GM21360 (cell line): ENCODE results near the gene DLGAP3.
"Not testable (repeated sequence)": the region's sequence is repeated elsewhere in the genome, so short reads cannot be mapped to it uniquely, and the experiment has no call there.

ENCODE experiments used
- ATAC-seq: cut with Tn5 transposase; IDR thresholded peaks from one replicate; pipeline ENCODE4 v1.9.1; 2021; ENCODE audit warnings: mild to moderate bottlenecking, moderate library complexity; ENCODE audit not compliant: unreplicated experiment

Gene DLGAP3

GRCh38 chr1:34842073-34842472 lies 87.4 kb downstream of the DLGAP3 start:
- ATAC-seq: no peak

GRCh38 chr1:34840426-34840825 lies 89.0 kb downstream of the DLGAP3 start:
- ATAC-seq: no peak

- no peak for ATAC-seq
Measured at GRCh38 chr1:34839526-34840305, 89.7 kb downstream of the DLGAP3 start.

DNA sequence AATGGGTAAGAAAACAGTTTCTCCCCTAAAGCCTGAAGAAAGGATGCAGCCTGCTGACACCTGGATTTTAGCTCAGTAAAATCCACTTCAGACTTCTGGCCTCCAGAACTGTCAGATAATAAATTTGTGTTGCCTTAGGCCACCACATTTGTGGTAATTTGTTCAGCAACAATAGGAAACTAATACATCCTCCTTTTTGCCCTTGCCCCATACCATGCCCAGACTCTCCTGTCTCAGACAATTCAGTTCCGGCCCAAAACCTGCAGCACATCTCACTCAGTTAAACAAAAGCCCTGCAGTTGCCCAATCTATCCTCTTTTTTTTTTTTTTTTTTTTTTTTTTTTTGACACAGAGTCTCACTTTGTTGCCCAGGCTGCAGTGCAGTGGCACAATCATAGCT lies 95.7 kb downstream of the DLGAP3 start:
- ATAC-seq: no peak

DNA sequence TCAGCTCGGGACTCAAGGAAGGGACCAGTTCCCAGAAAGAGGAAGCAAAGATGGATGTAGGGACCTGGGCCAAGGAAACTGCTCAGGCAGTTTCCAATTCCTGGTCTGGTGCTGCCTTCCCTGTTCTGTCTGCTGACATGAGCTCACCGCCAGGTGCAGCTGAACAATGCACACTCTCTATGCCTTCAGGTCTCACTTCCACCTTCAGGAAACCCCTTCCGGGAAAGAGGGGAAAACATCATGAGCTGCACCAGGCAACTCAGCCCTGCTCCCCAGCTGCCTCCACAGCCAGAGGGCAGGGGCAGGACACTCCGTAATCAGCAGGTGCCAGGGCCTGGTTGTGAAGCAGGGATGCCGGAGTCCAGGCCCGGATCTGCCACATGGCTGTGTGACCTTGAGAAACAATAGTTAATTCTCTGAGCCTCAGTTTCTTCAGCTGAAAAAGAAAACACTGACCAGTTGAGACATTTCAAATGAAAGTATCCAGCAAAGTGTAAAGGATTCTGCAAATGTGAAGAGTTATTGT lies 97.7 kb downstream of the DLGAP3 start:
- no peak for ATAC-seq

- no peak for ATAC-seq
Measured at GRCh38 chr1:34829250-34829649, 100.2 kb downstream of the DLGAP3 start.

DNA sequence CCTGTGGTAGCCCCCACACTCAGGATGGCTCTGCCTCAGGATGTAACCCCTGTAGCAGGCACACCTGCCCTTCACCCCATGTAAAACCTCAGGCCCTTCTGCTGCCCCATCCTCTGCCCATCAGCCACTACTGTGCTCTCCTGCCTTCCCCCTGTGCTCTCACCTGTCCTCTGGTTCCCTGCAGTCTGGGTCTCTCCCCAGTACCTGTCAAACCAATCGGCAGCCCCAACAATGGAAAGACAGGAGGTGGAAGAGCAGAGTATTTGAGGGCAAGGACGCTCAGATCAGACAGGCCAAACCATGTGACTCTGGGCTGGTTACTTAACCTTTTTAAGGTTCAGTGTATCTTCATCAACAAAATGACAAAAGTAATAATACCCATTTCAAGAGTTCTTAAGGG lies 100.8 kb downstream of the DLGAP3 start:
- no peak for ATAC-seq

DNA sequence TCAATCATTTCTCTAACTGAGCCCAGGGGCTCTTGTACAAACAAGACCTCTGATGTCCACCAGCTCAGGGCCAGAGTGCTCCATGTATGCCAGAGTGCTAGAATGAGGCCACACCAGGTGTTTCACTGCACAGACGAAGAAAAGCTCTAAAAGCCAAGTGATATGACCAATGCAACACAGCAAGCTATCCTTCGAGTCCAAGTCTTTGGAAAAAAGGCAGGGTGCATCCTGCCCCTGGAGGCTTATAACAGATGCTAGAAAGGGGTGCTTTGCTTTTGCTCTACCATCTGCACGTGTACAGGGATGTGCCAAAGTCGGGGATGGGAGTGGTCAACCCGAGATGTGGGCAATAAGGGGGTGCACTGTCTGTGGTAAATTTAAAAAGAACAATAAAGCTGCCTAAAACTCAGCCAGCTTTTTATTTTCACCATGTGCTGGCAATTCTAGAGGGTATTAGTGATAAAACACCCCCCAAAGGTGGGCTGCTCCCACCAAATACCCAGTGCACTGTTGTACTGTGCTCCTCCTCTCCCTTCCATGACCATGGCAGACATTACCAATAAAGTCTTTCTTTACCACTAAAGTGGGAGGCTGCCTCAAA lies 102.0 kb downstream of the DLGAP3 start:
- ATAC-seq: no peak

GRCh38 chr1:34825455-34826091 lies 103.9 kb downstream of the DLGAP3 start:
- no peak for ATAC-seq

DNA sequence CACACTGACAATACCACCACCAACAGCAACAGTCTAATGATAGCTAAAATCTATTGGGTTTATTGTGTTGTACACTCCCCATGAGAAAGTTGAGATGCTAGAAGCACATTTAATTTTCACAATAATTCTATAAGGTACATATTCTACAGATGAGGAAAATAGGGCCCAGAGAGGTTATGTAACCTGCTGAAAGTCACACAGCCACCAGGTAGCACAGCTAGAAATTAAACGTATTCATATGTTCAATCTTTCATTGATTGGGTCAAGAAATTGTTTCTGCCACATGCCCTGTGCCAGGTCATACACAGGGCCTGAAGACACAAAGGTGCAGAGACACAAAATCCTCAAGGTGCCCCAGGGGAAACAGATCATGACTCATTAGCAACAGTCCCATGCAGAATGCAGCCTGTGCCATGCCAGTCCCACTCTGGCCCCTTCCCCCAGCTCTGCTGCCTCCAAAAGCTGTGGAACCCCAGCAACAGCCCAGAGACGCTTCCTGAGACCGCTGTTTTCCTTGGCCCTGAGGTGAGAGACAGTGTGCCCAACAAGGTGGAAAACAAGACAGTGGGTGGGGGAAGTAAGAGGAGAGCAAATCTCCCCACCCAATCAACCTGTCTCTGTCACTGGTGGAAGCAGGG lies 104.5 kb downstream of the DLGAP3 start:
- no peak for ATAC-seq

DNA sequence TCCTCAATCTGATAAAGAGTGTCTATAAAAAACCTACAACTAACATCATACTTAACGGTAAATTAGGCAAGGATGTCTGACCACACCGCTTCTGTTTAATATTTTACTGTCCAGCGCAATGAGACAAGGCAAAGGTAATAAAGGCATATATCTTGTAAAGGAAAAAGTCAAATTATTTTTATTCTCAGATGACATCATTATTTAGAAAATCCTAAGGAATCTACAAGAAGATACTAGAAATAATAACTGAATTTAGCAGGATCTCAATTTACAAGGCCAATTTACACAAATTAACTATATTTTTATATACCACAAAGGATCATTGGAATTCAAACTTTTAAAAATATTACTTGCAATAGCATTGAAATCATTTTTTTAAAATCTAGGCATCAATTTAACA lies 107.2 kb downstream of the DLGAP3 start:
- ATAC-seq: no peak

DNA sequence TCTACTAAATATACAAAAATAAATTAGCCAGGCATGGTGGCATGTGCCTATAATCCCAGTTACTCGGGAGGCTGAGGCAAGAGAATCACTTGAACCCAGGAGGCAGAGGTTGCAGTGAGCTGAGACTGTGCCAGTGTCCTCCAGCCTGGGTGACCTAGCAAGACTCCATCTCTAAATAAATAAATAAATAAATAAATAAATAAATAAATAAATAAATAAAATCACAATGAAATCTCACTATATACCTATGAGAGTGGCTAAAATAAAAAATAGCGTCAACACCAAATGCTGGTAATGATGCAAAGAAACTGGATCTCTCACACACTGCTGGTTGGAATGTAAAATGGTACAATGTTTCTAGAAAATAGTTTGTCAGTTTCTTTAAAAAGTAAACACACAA lies 110.6 kb downstream of the DLGAP3 start:
- not testable (repeated sequence) for ATAC-seq

GRCh38 chr1:34816778-34817177 lies 112.7 kb downstream of the DLGAP3 start:
- ATAC-seq: no peak

DNA sequence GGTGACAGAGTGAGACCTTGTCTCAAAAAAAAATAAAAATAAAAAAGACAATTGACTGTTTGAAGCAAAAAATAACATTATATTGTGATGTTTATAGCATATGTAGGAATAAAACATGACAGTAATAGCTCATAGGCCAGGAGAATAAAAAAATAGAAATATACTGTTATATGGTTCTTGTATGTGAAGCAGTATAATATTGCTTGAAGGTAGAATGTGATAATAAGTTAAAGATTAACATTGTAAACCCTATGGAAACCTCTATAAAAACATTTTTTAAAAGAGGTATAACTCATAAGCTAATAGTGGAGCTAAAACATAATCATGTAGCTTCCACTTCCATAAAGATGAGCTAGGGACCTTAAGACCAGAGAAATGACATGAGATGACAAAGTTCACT lies 113.1 kb downstream of the DLGAP3 start:
- ATAC-seq: no peak
